Measurements from ENCODE around the gene TRIM69. TPM values are rescaled to one million over a fixed set of nuclear protein-coding genes. Genes with fewer than 3 reads are reported as not detected.
"Not testable (repeated sequence)": the region's sequence is repeated elsewhere in the genome, so short reads cannot be mapped to it uniquely, and the experiment has no call there.

Gene TRIM69
- total RNA-seq, 1 experiment from 2014 or later, result 16.7 TPM

GRCh38 chr15:44726568-44727484 lies 9.5 kb upstream of the TRIM69 start:
- peak overlapping the region; percentile 16 to 96 for H3K4me3 ChIP-seq (ENCODE audit: low read depth in 2 of 2, low read length in 2 of 2)
- H3K4me1 ChIP-seq (ENCODE audit: control insufficient read depth, insufficient read depth, low read length), result peaks cover 49% of the 10 kb centered on the region
- TF ChIP-seq, protein P1, sequence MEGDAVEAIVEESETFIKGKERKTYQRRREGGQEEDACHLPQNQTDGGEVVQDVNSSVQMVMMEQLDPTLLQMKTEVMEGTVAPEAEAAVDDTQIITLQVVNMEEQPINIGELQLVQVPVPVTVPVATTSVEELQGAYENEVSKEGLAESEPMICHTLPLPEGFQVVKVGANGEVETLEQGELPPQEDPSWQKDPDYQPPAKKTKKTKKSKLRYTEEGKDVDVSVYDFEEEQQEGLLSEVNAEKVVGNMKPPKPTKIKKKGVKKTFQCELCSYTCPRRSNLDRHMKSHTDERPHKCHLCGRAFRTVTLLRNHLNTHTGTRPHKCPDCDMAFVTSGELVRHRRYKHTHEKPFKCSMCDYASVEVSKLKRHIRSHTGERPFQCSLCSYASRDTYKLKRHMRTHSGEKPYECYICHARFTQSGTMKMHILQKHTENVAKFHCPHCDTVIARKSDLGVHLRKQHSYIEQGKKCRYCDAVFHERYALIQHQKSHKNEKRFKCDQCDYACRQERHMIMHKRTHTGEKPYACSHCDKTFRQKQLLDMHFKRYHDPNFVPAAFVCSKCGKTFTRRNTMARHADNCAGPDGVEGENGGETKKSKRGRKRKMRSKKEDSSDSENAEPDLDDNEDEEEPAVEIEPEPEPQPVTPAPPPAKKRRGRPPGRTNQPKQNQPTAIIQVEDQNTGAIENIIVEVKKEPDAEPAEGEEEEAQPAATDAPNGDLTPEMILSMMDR (IDR thresholded peaks at IDR 0.05), result no peak; the same call in 1 of the 2 replicates
- TF ChIP-seq REST (IDR thresholded peaks at IDR 0.05; ENCODE audit: insufficient read depth in 1 of 2, low read depth in 2 of 2, low read length in 1 of 2) (no peak), POLR2AphosphoS5 (IDR thresholded peaks at IDR 0.05; ENCODE audit: low read depth, low read length) (peak; percentile 90), TCF7L2 (IDR thresholded peaks at IDR 0.05; ENCODE audit: low read depth, low read length) (peak; percentile 45; the same call in 1 of the 2 replicates)
- ATAC-seq, result peak; percentile 78
- ChIA-PET CTCF (interaction anchor here (1.0 to 1.2 kb wide), 2 partner anchors 11 to 14 kb away, joined by 3 to 8 read pairs; no protein-coding TSS in a partner anchor), POLR2A (interaction anchor here (0.6 to 5.4 kb wide), 3 partner anchors 9 to 21 kb away, joined by 4 to 28 read pairs (median 4); partner anchors contain the start of genes B2M and PATL2)
- no TSS peak for BruUV-seq (replicated peaks)
- peak; percentile 93 for DNase-seq (ENCODE audit: low read depth, low spot score)
- no peaks in the 10 kb centered on the region for H3K27me3 ChIP-seq (ENCODE audit: control insufficient read depth, insufficient read depth, low read length)
- in situ Hi-C loops (cut with HindIII; ENCODE audit: low pct_unique_long_range_greater_than_20kb, low sequenced_read_pairs) (no loop called here), intact Hi-C loops (cut with micrococcal nuclease; ENCODE audit: unreplicated experiment) (no loop called here)
- H3K9me3 ChIP-seq (ENCODE audit: control insufficient read depth, insufficient read depth, low read depth, low read length), result no peaks in the 10 kb centered on the region
- peak overlapping the region; percentile 99 for H3K27ac ChIP-seq (ENCODE audit: low read length)
- H3K36me3 ChIP-seq (ENCODE audit: control insufficient read depth, insufficient read depth, low read length), result no peaks in the 10 kb centered on the region; the same call in 1 of the 2 replicates

DNA sequence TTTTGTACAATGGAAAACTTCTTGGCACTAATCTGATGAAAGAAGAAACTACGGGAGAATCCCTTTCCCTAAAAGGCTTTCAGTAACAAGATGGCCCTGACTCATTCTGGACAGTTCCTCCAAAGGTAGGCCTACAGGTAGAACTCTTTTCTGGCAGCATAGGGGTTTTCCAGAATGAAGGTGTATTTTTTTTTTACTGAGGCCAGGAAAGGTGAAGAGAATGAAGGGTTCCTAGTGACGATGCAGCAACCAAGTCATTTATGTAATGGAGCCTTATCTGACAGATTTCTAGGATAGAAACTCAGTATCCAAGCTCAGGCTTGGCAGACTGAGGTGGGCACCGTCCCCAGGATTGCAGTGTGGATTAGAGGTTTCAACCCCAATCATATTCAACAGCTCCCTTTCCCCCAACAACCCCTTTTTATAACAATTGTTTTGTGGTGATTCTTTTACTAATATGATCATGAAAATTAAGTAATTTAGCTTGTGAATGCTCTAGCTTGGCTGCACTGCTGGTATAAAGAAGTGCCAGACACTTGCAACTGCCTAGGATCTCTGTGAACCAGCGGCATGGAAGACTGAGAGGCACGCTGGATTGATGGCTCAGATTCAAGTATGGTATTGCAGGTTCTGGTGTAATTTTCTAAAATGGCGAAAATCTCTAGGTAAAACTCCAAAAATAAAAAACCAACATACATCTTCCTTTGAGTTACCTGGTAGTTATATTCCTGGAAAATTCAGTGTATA lies 8.7 kb upstream of the TRIM69 start:
- intact Hi-C loops (cut with micrococcal nuclease; ENCODE audit: unreplicated experiment) (no loop called here), in situ Hi-C loops (cut with HindIII; ENCODE audit: low pct_unique_long_range_greater_than_20kb, low sequenced_read_pairs) (no loop called here)
- DNase-seq (ENCODE audit: low read depth, low spot score) (no peak), ATAC-seq (no peak)
- H3K36me3 ChIP-seq (ENCODE audit: control insufficient read depth, insufficient read depth, low read length), result no peaks in the 10 kb centered on the region; the same call in 1 of the 2 replicates
- ChIA-PET CTCF (interaction anchor here (1.0 to 1.6 kb wide), 2 partner anchors 10 to 15 kb away, joined by 3 to 26 read pairs; no protein-coding TSS in a partner anchor), POLR2A (interaction anchor here (0.6 to 5.4 kb wide), 2 partner anchors 15 to 148 kb away, joined by 3 to 28 read pairs; partner anchors contain the start of genes B2M and PATL2)
- H3K27me3 ChIP-seq (ENCODE audit: control insufficient read depth, insufficient read depth, low read length), result no peaks in the 10 kb centered on the region
- BruUV-seq (replicated peaks), result no TSS peak
- TF ChIP-seq TCF7L2 (IDR thresholded peaks at IDR 0.05; ENCODE audit: low read depth, low read length), result no peak
- TF ChIP-seq, protein P1 (IDR thresholded peaks at IDR 0.05), result no peak
- peak in 1 of 2 experiments; percentile 26; a peak in 1 of 4 replicates for TF ChIP-seq REST (IDR thresholded peaks at IDR 0.05; ENCODE audit: insufficient read depth in 1 of 2, low read depth in 2 of 2, low read length in 1 of 2)
- peak overlapping the region; percentile 99 for H3K27ac ChIP-seq (ENCODE audit: low read length)
- H3K4me3 ChIP-seq (ENCODE audit: low read depth in 2 of 2, low read length in 2 of 2), result peak overlapping the region; percentile 91 to 96
- H3K4me1 ChIP-seq (ENCODE audit: control insufficient read depth, insufficient read depth, low read length), result peaks cover 43% of the 10 kb centered on the region
- no peaks in the 10 kb centered on the region for H3K9me3 ChIP-seq (ENCODE audit: control insufficient read depth, insufficient read depth, low read depth, low read length)

GRCh38 chr15:44728232-44728575 lies 8.1 kb upstream of the TRIM69 start:
- H3K9me3 ChIP-seq (ENCODE audit: control insufficient read depth, insufficient read depth, low read depth, low read length); intact Hi-C loops (cut with micrococcal nuclease; ENCODE audit: unreplicated experiment); H3K27me3 ChIP-seq (ENCODE audit: control insufficient read depth, insufficient read depth, low read length); in situ Hi-C loops (cut with HindIII; ENCODE audit: low pct_unique_long_range_greater_than_20kb, low sequenced_read_pairs); H3K36me3 ChIP-seq (ENCODE audit: control insufficient read depth, insufficient read depth, low read length); ATAC-seq; DNase-seq (ENCODE audit: low read depth, low spot score): not testable (repeated sequence)
- peaks cover 43% of the 10 kb centered on the region for H3K4me1 ChIP-seq (ENCODE audit: control insufficient read depth, insufficient read depth, low read length)
- POLR2A ChIA-PET, result interaction anchor here (0.6 to 5.4 kb wide), 4 partner anchors 10 to 148 kb away, joined by 3 to 28 read pairs (median 4); partner anchors contain the start of genes B2M and PATL2
- peak overlapping the region; percentile 99 for H3K27ac ChIP-seq (ENCODE audit: low read length)
- CTCF ChIA-PET, result interaction anchor here (1.0 to 1.6 kb wide), 2 partner anchors 10 to 15 kb away, joined by 3 to 26 read pairs; no protein-coding TSS in a partner anchor
- H3K4me3 ChIP-seq (ENCODE audit: low read depth in 2 of 2, low read length in 2 of 2), result peak overlapping the region; percentile 91 to 96
- BruUV-seq (replicated peaks), result TSS peak; percentile 95
